Glutamatergic neuron (in vitro differentiated cells): ENCODE measurements around the gene HEG1. TPM values are rescaled to one million over a fixed set of nuclear protein-coding genes. Genes with fewer than 3 reads are reported as not detected.

Experiments
- DNase-seq: peaks from one replicate; pipeline ENCODE4 v3.0.0; 2022
- H3K27ac Mint-ChIP-seq: one replicate; pipeline ENCODE4 v1.8.0; 2020; ENCODE audit warnings: mild to moderate bottlenecking, mixed read lengths, inconsistent platforms; ENCODE audit not compliant: unreplicated experiment
- H3K27me3 Mint-ChIP-seq: one replicate; pipeline ENCODE4 v1.8.0; 2020; ENCODE audit warnings: mild to moderate bottlenecking, moderate library complexity, mixed read lengths, inconsistent platforms; ENCODE audit not compliant: unreplicated experiment
- H3K36me3 Mint-ChIP-seq: one replicate; pipeline ENCODE4 v1.8.0; 2020; ENCODE audit warnings: mild to moderate bottlenecking, mixed read lengths, inconsistent platforms; ENCODE audit not compliant: unreplicated experiment
- H3K4me1 Mint-ChIP-seq: one replicate; pipeline ENCODE4 v1.8.0; 2020; ENCODE audit warnings: mild to moderate bottlenecking, low read depth, mixed read lengths, inconsistent platforms; ENCODE audit not compliant: unreplicated experiment
- H3K4me3 Mint-ChIP-seq: one replicate; pipeline ENCODE4 v1.8.0; 2020; ENCODE audit warnings: mild to moderate bottlenecking, mixed read lengths, inconsistent platforms; ENCODE audit not compliant: unreplicated experiment
- H3K9me3 Mint-ChIP-seq: one replicate; pipeline ENCODE4 v1.8.0; 2020; ENCODE audit warnings: mild to moderate bottlenecking, moderate library complexity, mixed read lengths, inconsistent platforms; ENCODE audit not compliant: unreplicated experiment
- total RNA-seq: library from RNA; stranded (reverse); fragmentation: NEBNext Ultra II Directional; extraction: Animal tissue kit (Norgen Biotek cat#: 25700); gene quantifications from one replicate; pipeline ENCODE4 v1.2.1, GENCODE V29; 2021; ENCODE audit not compliant: unreplicated experiment
- TF ChIP-seq, protein P1 (sequence below): fragments of 200-600 bp; sonication (generic); IDR thresholded peaks from one replicate; pipeline ENCODE4 v1.5.0; 2021; ENCODE audit not compliant: partially characterized antibody, unreplicated experiment

The HEG1 gene
- total RNA-seq, 1 donor from 2014 or later = 32.7 TPM

DNA sequence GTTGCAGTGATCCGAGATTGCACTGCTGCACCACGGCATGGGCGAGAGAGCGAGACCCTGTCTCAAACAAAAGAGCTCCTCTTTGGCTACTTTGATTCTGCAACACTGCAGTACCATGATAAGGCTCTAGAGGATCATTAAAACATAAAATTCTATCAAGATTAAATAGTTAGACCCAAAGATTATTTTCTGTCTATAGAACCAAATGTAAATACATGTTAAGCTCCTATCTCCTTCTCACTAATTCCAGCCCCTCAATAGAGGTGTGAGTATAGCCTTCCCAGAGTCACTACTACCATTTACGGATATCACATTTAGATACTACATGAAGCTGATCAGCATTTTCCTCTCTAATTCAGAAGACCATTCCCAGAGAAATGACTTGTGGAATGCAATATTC, 116.9 kb downstream of the HEG1 start:
- H3K4me1 Mint-ChIP-seq = no peaks in the 10 kb centered on the region
- no peaks in the 10 kb centered on the region for H3K36me3 Mint-ChIP-seq
- no peaks in the 10 kb centered on the region for H3K27me3 Mint-ChIP-seq
- no peaks in the 10 kb centered on the region for H3K9me3 Mint-ChIP-seq
- TF ChIP-seq, protein P1, sequence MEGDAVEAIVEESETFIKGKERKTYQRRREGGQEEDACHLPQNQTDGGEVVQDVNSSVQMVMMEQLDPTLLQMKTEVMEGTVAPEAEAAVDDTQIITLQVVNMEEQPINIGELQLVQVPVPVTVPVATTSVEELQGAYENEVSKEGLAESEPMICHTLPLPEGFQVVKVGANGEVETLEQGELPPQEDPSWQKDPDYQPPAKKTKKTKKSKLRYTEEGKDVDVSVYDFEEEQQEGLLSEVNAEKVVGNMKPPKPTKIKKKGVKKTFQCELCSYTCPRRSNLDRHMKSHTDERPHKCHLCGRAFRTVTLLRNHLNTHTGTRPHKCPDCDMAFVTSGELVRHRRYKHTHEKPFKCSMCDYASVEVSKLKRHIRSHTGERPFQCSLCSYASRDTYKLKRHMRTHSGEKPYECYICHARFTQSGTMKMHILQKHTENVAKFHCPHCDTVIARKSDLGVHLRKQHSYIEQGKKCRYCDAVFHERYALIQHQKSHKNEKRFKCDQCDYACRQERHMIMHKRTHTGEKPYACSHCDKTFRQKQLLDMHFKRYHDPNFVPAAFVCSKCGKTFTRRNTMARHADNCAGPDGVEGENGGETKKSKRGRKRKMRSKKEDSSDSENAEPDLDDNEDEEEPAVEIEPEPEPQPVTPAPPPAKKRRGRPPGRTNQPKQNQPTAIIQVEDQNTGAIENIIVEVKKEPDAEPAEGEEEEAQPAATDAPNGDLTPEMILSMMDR = peak; percentile 30
- H3K27ac Mint-ChIP-seq = no peak overlapping the region
- H3K4me3 Mint-ChIP-seq = no peak overlapping the region
- no peak for DNase-seq

DNA sequence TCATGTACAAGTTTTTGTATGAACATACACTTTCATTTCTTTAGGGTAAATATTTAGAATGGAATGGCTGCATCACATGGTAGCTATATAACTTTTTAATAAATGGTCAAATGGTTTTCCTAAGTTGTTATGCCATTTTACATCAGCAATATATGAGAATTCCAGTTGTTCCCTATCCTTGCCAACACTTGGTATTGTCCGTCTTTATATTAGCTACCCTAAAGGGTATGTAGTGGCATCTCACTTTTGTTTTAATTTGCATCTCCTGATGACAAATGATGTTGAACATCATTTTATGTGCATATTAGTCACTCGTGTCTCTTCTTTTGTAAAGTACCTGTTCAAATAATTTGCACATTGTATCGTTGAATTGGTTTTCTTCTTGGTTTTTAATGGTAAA, 118.7 kb downstream of the HEG1 start:
- Mint-ChIP-seq H3K36me3 (no peaks in the 10 kb centered on the region), H3K4me1 (no peaks in the 10 kb centered on the region), H3K4me3 (no peak overlapping the region), H3K9me3 (no peaks in the 10 kb centered on the region), H3K27me3 (no peaks in the 10 kb centered on the region), H3K27ac (no peak overlapping the region)
- DNase-seq = no peak
- TF ChIP-seq, protein P1 = no peak

DNA sequence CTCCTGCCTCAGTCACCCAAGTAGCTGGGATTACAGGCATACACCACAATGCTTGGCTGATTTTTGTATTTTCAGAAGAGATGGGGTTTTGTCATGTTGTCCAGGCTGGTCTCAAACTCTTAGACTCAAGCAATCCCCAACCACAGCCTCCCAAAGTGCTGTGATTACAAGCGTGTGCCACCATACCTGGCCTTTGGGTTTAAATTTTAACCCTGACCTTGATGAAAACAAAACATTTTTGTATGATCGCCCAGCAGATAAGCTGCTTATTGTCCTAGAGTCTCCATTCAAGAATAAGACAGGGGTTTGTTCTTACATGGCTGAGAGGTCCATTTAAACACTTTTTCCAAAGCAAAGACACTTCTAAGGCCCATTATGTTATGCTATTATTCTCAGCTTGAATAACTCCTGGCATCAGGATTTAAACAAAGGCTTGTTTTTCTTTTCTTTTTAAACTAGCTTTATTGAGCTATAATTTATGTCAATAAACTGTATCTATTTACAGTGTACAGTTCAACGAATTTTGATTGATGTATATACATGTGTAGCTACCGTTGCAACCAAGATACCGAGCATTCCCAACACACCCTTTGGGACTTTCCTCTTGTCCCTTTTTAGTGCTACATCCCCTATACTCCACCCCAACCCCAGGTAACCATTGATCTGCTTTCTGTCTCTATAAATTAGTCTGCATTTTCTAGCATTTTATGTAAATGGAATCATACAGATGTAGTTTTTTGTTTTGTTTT, 119.8 kb downstream of the HEG1 start:
- Mint-ChIP-seq H3K36me3 (no peaks in the 10 kb centered on the region), H3K27ac (no peak overlapping the region), H3K4me3 (no peak overlapping the region), H3K4me1 (no peaks in the 10 kb centered on the region), H3K27me3 (no peaks in the 10 kb centered on the region), H3K9me3 (no peaks in the 10 kb centered on the region)
- DNase-seq = no peak
- TF ChIP-seq, protein P1 = no peak

DNA sequence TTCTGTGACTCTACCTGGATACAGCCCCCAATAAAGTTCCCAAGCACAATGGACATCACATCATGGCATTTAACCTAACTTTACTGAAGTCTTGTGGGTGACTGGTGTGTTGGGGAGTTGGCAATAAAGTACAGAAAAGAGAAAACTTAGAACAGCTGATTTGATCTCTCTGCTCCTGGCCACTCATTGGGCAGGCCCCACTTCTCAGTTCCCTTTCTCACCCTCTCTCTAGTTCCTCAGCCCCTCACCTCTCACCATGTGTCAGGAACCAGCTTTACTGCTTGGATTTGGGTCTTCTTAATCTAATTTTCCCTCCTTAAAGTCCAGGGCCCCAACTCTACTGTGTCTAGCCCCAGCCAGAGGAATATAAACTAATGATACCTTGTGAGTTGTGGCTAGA, 120.5 kb downstream of the HEG1 start:
- no peak overlapping the region for H3K27ac Mint-ChIP-seq
- no peaks in the 10 kb centered on the region for H3K27me3 Mint-ChIP-seq
- TF ChIP-seq, protein P1 = no peak
- no peaks in the 10 kb centered on the region for H3K4me1 Mint-ChIP-seq
- H3K36me3 Mint-ChIP-seq = no peaks in the 10 kb centered on the region
- H3K9me3 Mint-ChIP-seq = no peaks in the 10 kb centered on the region
- H3K4me3 Mint-ChIP-seq = no peak overlapping the region
- no peak for DNase-seq

DNA sequence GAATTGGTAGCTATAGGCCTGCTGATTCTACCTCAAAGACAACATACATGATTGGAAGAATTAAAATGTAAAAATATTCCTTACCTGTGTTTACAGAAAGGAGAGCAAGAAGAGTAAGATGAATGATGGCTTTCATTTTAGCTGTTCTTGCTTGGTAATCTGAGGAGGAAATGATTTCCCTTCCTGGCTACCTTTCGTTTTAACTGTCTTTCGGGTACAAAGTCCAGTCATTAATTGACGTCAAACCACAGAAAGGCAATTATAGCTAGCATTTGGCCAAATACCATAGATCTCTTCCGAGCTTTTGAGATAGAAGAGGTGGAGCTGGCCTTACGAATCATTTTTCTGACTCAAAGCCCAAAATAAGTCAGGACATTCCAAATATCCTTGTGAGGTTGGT, 121.2 kb downstream of the HEG1 start, which contains the start of gene MUC13:
TSS of gene MUC13 (minus strand) at position 175 of the 400 bp plus-strand sequence. CDS start at position 136, 39 bp downstream.
- no peak for DNase-seq
- H3K27me3 Mint-ChIP-seq = no peaks in the 10 kb centered on the region
- no peaks in the 10 kb centered on the region for H3K4me1 Mint-ChIP-seq
- no peak within 1 kb of the TSS for H3K4me3 Mint-ChIP-seq
- no peak within 1 kb of the TSS for H3K27ac Mint-ChIP-seq
- no peaks in the 10 kb centered on the region for H3K36me3 Mint-ChIP-seq
- no peaks in the 10 kb centered on the region for H3K9me3 Mint-ChIP-seq
- TF ChIP-seq, protein P1 = no peak
